OCI-LY7 (cell line): ENCODE results near the gene VTI1A.

Experiments used
- CTCF ChIP-seq: fragments of 200-600 bp; sonication (generic); conservative IDR thresholded peaks from 2 replicates; pipeline ENCODE4 v1.5.1; 2014; ENCODE audit warnings: mild to moderate bottlenecking, antibody characterized with exemption, low read length, moderate library complexity, mixed read lengths
- EZH2phosphoT487 ChIP-seq: fragments of 200-600 bp; sonication (generic); IDR thresholded peaks from 2 replicates; pipeline ENCODE4 v1.6.1; 2018; ENCODE audit warnings: low read depth, borderline replicate concordance, mild to moderate bottlenecking, mixed run types, antibody characterized with exemption, low read length, moderate library complexity, mixed read lengths

- TF ChIP-seq EZH2phosphoT487 (no peak), CTCF (no peak)
Observed at GRCh38 chr10:112628951-112629609, 182.1 kb downstream of the VTI1A start.
